ENCODE measurements around the gene CELSR1.
A peak's percentile ranks its signal among the peaks of the same experiment; 100 is the strongest.
"Not testable (repeated sequence)": the region's sequence is repeated elsewhere in the genome, so short reads cannot be mapped to it uniquely, and the experiment has no call there.

CELSR1 gene

GRCh38 chr22:46515208-46516111 lies 22.0 kb downstream of the CELSR1 start:
- peak; percentile 75 for DNase-seq (ENCODE audit: low spot score)
- FAIRE-seq, result peak; percentile 68

- DNase-seq (ENCODE audit: low spot score) (peak; percentile 82), FAIRE-seq (peak; percentile 73)
Measured at GRCh38 chr22:46514592-46515207, 22.7 kb downstream of the CELSR1 start.

DNA sequence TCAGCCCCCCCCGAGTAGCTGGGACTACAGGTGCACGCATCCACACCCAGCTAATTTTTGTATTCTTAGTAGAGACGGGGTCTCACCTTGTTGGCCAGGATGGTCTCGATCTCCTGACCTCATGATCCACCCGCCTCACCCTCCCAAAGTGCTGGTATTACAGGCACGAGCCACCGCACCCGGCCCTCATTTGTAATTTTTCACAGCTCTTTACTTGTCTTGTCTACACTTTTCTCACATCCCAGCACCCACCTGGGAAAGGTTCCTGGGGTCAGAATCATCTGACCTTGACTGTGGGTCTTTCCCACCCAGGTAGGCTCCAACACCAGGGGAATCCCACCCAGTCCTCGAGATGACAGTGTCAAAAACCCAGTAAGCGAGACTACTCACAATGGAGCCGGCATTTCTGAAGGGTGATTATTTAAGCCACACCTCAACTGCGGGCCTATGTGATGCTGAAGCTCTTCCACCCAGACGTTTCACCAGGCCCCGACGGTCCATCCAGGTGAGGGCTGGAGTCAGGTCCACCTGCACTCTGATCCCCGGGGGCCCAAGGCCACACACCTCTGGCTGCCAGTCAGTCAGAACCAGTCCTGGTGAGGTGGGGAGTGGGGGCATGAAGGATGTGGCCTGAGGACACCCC lies 23.4 kb downstream of the CELSR1 start:
- no peak for FAIRE-seq

DNA sequence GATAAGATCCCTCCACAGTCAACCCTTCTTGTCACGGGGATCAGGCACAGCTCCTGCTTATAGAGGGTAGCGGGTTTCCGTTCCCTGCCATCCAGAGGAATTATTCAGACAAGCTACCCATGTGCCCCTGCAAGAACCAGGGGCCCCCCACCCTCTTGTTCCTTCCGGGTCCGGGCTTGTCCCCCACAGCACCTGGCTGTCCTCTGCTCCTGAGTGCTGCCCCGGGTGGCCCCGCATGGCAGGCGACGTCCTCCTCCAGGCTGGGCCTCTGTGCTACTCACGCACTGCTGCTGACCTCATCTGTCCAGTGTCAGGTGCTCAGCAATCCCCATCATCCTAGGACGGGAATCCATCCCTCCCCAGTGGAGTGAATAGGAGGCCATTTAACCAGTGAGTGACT lies 24.7 kb downstream of the CELSR1 start:
- DNase-seq (ENCODE audit: low spot score) (no peak), FAIRE-seq (no peak)

More for the DNA sequence above, 23.4 kb downstream of the CELSR1 start:
- DNase-seq (ENCODE audit: low spot score), result no peak

- DNase-seq (ENCODE audit: low spot score) (no peak), FAIRE-seq (no peak)
Measured at GRCh38 chr22:46512039-46512370, 25.4 kb downstream of the CELSR1 start.

DNA sequence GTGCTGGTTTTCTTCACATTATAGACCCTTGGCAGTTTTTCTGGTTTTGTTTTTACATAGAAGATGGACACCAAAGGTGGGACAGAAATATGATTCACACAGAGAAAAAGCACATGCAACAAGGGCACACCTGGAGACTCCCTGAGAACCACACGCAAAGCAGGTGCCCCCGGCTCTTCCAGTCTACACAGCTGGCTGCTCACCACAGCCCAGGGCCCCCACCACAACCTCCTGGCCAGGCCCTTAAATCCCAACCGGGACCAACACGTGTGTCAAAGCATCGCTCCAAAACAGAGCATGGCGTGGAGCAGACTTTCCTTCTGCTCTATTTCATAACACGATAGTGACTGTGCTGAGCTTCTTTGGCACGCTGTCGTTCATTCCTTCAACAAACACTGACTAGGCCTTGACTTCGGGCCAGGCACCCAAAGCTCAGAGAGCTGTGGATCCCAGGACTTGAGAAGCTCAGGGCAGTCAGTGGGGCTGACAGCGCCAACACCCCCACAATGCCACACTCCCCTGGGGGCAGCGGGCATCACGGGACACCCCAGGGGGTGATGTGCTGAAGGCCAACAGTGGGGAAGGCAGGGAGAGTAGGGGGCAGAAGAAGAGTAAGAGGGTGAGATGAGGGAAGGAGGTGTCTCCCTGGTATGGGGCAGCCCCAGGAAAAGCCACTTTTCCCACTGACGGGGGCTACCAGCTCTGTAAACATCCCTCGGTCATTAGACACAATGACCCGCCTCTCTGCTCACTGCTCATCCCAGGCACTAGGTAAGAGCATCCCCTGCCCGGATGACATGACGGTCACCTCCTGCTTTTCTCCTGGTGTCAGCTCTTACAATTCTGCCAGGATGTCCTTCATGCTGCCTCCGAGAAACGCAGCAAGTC lies 26.0 kb downstream of the CELSR1 start:
- FAIRE-seq (no peak), DNase-seq (ENCODE audit: low spot score) (no peak)

DNA sequence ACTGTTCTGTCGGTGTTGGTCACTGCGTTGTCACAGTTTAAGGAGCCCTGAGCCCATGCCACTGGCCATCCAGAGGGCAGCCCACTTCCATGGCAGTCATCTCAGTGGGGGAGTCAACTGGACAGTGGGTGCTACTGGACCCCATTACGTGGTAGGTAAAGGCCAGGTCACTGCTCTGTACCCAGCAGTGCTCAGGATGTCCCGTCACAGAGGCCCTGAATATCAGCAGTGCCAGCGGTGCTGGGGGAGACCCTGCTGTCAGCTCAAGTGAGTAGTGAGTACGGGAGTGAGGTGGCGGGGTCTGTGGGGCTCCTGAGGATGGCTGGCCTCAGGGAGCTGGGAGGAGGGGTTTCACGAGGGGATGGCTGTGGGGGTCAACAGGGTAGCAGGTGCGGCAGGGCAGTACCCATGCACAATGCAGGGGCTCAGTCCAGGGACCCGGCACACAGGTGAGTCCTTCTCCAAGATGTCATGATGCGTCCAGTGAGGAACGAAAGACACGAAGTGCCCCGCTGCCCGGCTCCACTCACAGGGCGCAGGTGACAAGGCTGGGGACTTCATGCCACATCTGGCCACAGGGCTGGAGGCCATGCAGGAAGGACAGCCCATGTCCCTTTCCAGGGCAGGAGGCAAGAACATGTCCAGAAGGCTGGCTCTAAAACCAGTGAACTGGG lies 27.9 kb downstream of the CELSR1 start:
- FAIRE-seq (no peak), DNase-seq (ENCODE audit: low spot score) (no peak)

DNA sequence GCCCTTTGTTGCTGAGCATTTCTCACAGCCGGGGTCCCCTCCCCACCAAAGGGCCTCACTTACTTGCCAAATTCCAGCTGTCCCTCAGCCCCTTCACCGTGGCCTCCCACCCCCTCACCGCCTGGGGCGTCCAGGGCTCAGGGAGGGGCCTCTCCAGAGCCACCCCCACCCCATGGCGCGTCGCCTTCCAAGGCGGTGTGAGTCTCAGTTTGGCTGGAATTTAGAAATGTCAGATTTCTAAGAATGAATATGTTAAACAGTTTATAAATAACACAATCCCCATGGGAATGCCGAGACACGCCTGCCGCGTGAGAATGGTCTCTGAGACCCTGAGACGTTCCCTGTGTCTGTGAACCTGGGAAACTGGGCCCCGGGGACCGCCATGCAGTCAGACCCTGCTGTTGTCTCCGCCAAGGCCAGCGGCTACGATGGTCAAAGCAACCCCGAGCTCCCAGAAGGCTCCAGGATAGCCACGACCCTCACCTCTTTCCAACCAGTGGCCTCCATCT lies 28.9 kb downstream of the CELSR1 start:
- DNase-seq (ENCODE audit: low spot score), result no peak
- FAIRE-seq, result no peak

- DNase-seq (ENCODE audit: low spot score) (no peak), FAIRE-seq (no peak)
Measured at GRCh38 chr22:46507451-46508425, 29.7 kb downstream of the CELSR1 start.

DNA sequence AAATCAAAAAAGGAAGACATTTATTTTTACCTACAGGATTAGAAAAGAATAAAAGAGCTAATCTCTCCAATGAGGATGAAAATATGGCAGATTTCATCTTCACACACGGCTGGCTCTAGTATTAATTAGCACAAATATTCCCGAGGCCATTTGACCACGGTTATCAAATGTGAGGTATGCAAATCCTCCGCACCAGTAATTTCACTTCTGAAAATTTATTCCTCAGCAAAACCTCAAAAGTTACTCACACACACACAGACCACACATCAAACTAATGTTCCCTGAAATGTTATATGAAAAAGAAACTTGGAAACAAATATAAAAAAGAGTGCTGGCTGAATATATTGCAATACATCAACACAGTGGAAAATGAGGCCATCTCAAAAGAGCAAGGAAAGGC lies 32.8 kb downstream of the CELSR1 start:
- peak; percentile 26 for DNase-seq (ENCODE audit: low spot score)
- peak; percentile 88 for FAIRE-seq

GRCh38 chr22:46502440-46503175 lies 34.8 kb downstream of the CELSR1 start:
- DNase-seq (ENCODE audit: low spot score) (no peak), FAIRE-seq (no peak)

DNA sequence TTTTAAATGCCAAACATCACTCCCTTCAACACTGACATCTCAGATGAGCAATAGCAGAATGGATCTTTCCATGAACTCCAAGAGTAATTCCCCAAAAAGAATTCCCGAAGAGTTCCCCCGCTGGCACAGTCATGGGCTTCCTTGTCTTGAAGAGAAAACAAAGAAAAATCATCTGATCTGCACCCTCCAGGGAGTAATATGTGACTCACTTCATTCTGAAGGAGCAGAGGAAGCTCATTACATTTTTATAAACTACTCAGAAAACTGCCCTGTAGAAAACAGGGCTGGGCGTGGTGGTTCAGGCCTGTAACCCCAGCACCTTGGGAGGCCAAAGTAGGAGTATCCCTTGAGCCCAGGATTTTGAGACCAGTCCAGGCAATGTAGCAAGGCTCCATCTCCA lies 35.7 kb downstream of the CELSR1 start:
- peak; percentile 79 for DNase-seq (ENCODE audit: low spot score)
- peak; percentile 96 for FAIRE-seq

DNA sequence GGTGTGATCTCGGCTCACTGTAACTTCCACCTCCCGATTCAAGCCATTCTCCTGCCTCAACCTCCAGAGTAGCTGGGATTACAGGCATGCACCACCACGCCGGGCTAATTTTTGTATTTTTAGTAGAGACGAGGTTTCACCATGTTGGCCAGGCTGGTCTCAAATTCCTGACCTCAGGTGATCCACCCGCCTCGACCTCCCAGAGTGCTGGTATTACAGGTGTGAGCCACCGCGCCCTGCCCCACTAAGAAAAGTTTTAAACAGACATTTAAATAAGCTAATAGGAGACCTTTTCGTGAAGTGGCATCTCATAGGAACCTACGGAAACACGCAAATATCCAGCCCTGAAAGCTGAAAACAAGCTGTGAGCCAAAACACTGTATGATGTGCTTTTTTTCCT lies 36.2 kb downstream of the CELSR1 start:
- DNase-seq (ENCODE audit: low spot score); FAIRE-seq: not testable (repeated sequence)

DNA sequence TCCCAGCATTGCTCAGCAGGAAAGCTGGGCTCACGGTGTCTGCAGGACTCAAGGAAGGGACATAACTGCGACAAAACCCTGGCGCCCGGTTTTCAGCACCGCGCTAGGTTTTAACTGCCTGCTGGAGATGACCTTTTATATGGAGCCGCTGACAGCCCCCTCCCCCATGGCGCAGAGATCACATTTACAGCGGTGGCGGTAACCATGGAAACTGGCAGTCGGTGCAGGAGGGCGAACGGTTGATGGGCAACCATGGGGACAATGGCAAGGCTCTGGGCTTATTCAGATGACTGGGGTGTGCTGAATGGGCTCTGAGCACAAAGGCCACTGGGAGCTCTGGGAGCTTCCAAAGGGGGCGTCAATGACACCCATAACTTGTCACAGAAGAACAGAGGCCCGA lies 37.2 kb downstream of the CELSR1 start:
- DNase-seq (ENCODE audit: low spot score) (no peak), FAIRE-seq (no peak)

GRCh38 chr22:46499805-46500189 lies 37.6 kb downstream of the CELSR1 start:
- FAIRE-seq (no peak), DNase-seq (ENCODE audit: low spot score) (no peak)

- FAIRE-seq (no peak), DNase-seq (ENCODE audit: low spot score) (no peak)
Measured at GRCh38 chr22:46491946-46492345, 45.5 kb downstream of the CELSR1 start.

DNA sequence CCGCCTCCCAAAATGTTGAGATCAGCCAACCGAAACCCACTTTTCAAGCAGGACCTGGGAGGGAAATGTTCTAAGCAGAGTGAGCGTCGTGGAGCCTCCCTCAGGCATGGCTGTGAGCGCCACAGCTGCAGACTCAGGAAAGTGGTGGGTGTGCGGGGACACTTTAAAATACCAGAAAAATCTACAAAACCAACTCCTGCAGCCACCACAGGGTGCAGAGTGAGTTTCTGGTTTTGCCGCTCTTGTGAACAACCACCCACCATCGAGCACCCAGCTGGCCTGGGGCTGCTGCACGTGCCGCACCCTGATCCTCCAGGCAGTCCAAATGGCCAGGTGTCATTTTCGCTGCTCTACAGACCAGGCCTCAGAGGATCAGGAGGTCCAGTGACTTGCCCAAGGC lies 46.9 kb downstream of the CELSR1 start:
- FAIRE-seq (no peak), DNase-seq (ENCODE audit: low spot score) (no peak)

- DNase-seq (ENCODE audit: low spot score) (no peak), FAIRE-seq (no peak)
Measured at GRCh38 chr22:46486996-46487717, 50.3 kb downstream of the CELSR1 start.
